GM23338 (cell line): ENCODE data around the gene BSCL2. TPM values are rescaled to one million over a fixed set of nuclear protein-coding genes. Genes with fewer than 3 reads are reported as not detected.

Source experiments
- ATAC-seq: fragments of 200-7000 bp; cut with Tn5 transposase; 3 replicates; pipeline ENCODE4 v1.9.1; 2020
- DNase-seq: peaks from one replicate; pipeline ENCODE4 v3.0.0-alpha.2; 2015; ENCODE audit warnings: low spot score
- H2AFZ ChIP-seq: fragments of 200-600 bp; sonication (generic); 2 replicates; pipeline ENCODE4 v1.8.0; 2016; ENCODE audit warnings: antibody characterized with exemption, mild to moderate bottlenecking, moderate library complexity
- H3F3A ChIP-seq: fragments of 200-600 bp; sonication (generic); replicated peaks from 2 replicates; pipeline ENCODE4 v1.8.0; 2017; ENCODE audit warnings: antibody characterized with exemption, mixed run types, low read depth
- H3K27ac ChIP-seq: fragments of 200-600 bp; sonication (generic); 2 replicates; pipeline ENCODE4 v1.6.1; 2016; ENCODE audit warnings: low read depth
- H3K27me3 ChIP-seq: fragments of 200-600 bp; sonication (generic); 2 replicates; pipeline ENCODE4 v1.8.0; 2016; ENCODE audit warnings: mild to moderate bottlenecking, mixed run types, moderate library complexity; ENCODE audit not compliant: insufficient read depth
- H3K36me3 ChIP-seq: fragments of 200-600 bp; sonication (generic); 2 replicates; pipeline ENCODE4 v1.8.0; 2016; ENCODE audit warnings: mild to moderate bottlenecking; ENCODE audit not compliant: insufficient read depth
- H3K4me1 ChIP-seq: fragments of 200-600 bp; sonication (generic); 2 replicates; pipeline ENCODE4 v1.8.0; 2016; ENCODE audit warnings: mild to moderate bottlenecking, moderate library complexity; ENCODE audit not compliant: insufficient read depth
- H3K4me2 ChIP-seq: fragments of 200-600 bp; sonication (generic); 2 replicates; pipeline ENCODE4 v1.7.1; 2017; ENCODE audit warnings: mixed run types
- H3K4me3 ChIP-seq: fragments of 200-600 bp; sonication (generic); 2 replicates; pipeline ENCODE4 v1.6.1; 2016; ENCODE audit warnings: mixed run types
- H3K79me2 ChIP-seq: fragments of 200-600 bp; sonication (generic); replicated peaks from 2 replicates; pipeline ENCODE4 v1.8.0; 2017; ENCODE audit warnings: mild to moderate bottlenecking; ENCODE audit not compliant: insufficient read depth
- H3K9me2 ChIP-seq: fragments of 200-600 bp; sonication (generic); 2 replicates; pipeline ENCODE4 v1.8.0; 2017; ENCODE audit not compliant: insufficient read depth
- H4K20me1 ChIP-seq: fragments of 200-600 bp; sonication (generic); replicated peaks from 2 replicates; pipeline ENCODE4 v1.8.0; 2017; ENCODE audit warnings: mild to moderate bottlenecking; ENCODE audit not compliant: insufficient read depth
- H3K27ac Mint-ChIP-seq: 2 replicates; pipeline ENCODE4 v1.8.0; 2020; ENCODE audit warnings: inconsistent platforms, mild to moderate bottlenecking, moderate library complexity, mixed read lengths
- H3K27me3 Mint-ChIP-seq: 3 replicates; pipeline ENCODE4 v1.8.0; 2022; ENCODE audit warnings: low read depth, mild to moderate bottlenecking, moderate library complexity, mixed read lengths, inconsistent platforms; ENCODE audit not compliant: insufficient read depth, poor library complexity
- H3K36me3 Mint-ChIP-seq: 3 replicates; pipeline ENCODE4 v1.8.0; 2021; ENCODE audit warnings: low read depth, mild to moderate bottlenecking, inconsistent platforms, moderate library complexity, mixed read lengths
- H3K4me1 Mint-ChIP-seq: 3 replicates; pipeline ENCODE4 v1.8.0; 2020; ENCODE audit warnings: mild to moderate bottlenecking, inconsistent platforms, mixed read lengths
- H3K4me3 Mint-ChIP-seq: 3 replicates; pipeline ENCODE4 v1.8.0; 2021; ENCODE audit warnings: moderate library complexity, mild to moderate bottlenecking, inconsistent platforms, mixed read lengths
- H3K9me3 Mint-ChIP-seq: 3 replicates; pipeline ENCODE4 v1.8.0; 2020; ENCODE audit warnings: moderate library complexity, mild to moderate bottlenecking, inconsistent platforms, mixed read lengths
- CREB1 ChIP-seq: fragments of 250-450 bp; sonication (Bioruptor Pico); IDR thresholded peaks from 2 replicates; pipeline ENCODE4 v1.5.0; 2020; ENCODE audit warnings: low read depth, mild to moderate bottlenecking, moderate library complexity
- EZH2 ChIP-seq: fragments of 200-600 bp; sonication (generic); IDR thresholded peaks from one replicate; pipeline ENCODE4 v1.8.0; 2017; ENCODE audit warnings: antibody characterized with exemption, mild to moderate bottlenecking, low read depth; ENCODE audit not compliant: unreplicated experiment
- EZH2phosphoT487 ChIP-seq: fragments of 200-600 bp; sonication (generic); IDR thresholded peaks from one replicate; pipeline ENCODE4 v1.8.1; 2018; ENCODE audit warnings: antibody characterized with exemption; ENCODE audit not compliant: unreplicated experiment
- JUNB ChIP-seq: IDR thresholded peaks from one replicate; pipeline ENCODE4 v1.6.1; 2016; ENCODE audit warnings: antibody characterized with exemption; ENCODE audit not compliant: unreplicated experiment
- NANOG ChIP-seq: IDR thresholded peaks from 2 replicates; pipeline ENCODE4 v1.6.1; 2016; ENCODE audit warnings: antibody characterized with exemption, borderline replicate concordance
- POLR2AphosphoS5 ChIP-seq: IDR thresholded peaks from 2 replicates; pipeline ENCODE4 v1.6.1; 2016; ENCODE audit warnings: antibody characterized with exemption, low read depth
- STAT1 ChIP-seq: IDR thresholded peaks from one replicate; pipeline ENCODE4 v1.6.1; 2016; ENCODE audit warnings: antibody characterized with exemption; ENCODE audit not compliant: unreplicated experiment
- ZNF114 ChIP-seq: fragments of 250-450 bp; sonication (Bioruptor Pico); IDR thresholded peaks from 2 replicates; pipeline ENCODE4 v1.5.0; 2020; ENCODE audit warnings: mild to moderate bottlenecking, moderate library complexity
- ZNF331 ChIP-seq: fragments of 250-450 bp; sonication (Bioruptor Pico); IDR thresholded peaks from 2 replicates; pipeline ENCODE4 v1.5.0; 2020; ENCODE audit warnings: low read depth, mild to moderate bottlenecking, moderate library complexity
- polyA plus RNA-seq: library from polyadenylated mRNA; unstranded; fragments of >200 nt; fragmentation: Nextera tagmentation; extraction: Ambion mirVana; gene quantifications from 2 replicates; pipeline ENCODE4 v1.2.1, GENCODE V29; 2016
- total RNA-seq: library from RNA; depleted of rRNA; stranded (reverse); fragments of >200 nt; shearing (Covaris generic); gene quantifications from 2 replicates; pipeline ENCODE4 v1.2.3, GENCODE V29; 2014
- TF ChIP-seq, protein P1 (sequence below): fragments of 250-450 bp; sonication (Bioruptor Pico); IDR thresholded peaks from 2 replicates; pipeline ENCODE4 v1.5.0; 2020; ENCODE audit warnings: mild to moderate bottlenecking, moderate library complexity
- TF ChIP-seq, protein P2 (sequence below): IDR thresholded peaks from one replicate; pipeline ENCODE4 v1.6.1; 2018; ENCODE audit warnings: antibody characterized with exemption; ENCODE audit not compliant: unreplicated experiment
- TF ChIP-seq, protein P3 (sequence below), 2 experiments: fragments of 200-600 bp in 1 of 2; sonication (generic) in 1 of 2; conservative IDR thresholded peaks; 2 replicates each; pipeline versions ENCODE4 v1.5.1 to v1.6.1; 2016 to 2017; ENCODE audit warnings: antibody characterized with exemption in 2 of 2, low read depth in 2 of 2, mild to moderate bottlenecking in 2 of 2, moderate library complexity in 1 of 2
- TF ChIP-seq, protein P4 (sequence below): IDR thresholded peaks from 2 replicates; pipeline ENCODE4 v1.6.1; 2016; ENCODE audit warnings: antibody characterized with exemption

BSCL2 gene
- total and polyA plus RNA-seq, 2 experiments from 2014 or later, result 60.2 to 81.7 TPM

DNA sequence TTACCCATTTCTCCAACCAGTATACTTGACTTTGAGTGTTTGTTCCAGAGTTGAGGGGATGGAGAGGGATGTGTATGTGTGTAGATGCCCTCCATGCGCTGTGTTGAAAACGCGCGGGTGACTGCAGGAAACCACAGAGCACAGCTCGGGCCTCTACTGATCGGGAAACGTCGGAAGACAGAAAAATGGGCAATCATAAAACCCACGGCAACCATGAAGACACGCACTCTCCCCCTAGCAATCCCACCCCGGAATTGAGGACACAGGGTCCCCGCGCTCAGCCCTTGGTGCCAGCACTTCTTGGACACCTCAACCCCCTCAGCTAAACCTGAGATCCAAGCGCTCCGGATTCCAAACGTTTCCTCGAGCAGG is 36.0 kb downstream of the BSCL2 start:
- Histone ChIP-seq H3F3A (peaks cover 46% of the 10 kb centered on the region), H3K4me3 (peak overlapping the region; percentile 98), H3K79me2 (peaks cover 37% of the 10 kb centered on the region), H3K36me3 (peaks cover 7% of the 10 kb centered on the region), H3K4me2 (peak overlapping the region; percentile 93), H3K4me1 (peaks cover 30% of the 10 kb centered on the region), H4K20me1 (peaks cover 15% of the 10 kb centered on the region), H3K27me3 (no peaks in the 10 kb centered on the region), H3K9me2 (no peaks in the 10 kb centered on the region), H2AFZ (peak overlapping the region; percentile 98), H3K27ac (peak overlapping the region; percentile 92)
- H3K9me3 Mint-ChIP-seq, result no peaks in the 10 kb centered on the region; the same call in 1 of the 3 replicates
- H3K4me1 Mint-ChIP-seq, result peaks cover 16% of the 10 kb centered on the region
- H3K4me3 Mint-ChIP-seq, result peak overlapping the region; percentile 90
- H3K27ac Mint-ChIP-seq, result peak overlapping the region; percentile 98
- DNase-seq (no peak), ATAC-seq (peak; percentile 5)
- H3K27me3 Mint-ChIP-seq, result peaks cover 17% of the 10 kb centered on the region
- H3K36me3 Mint-ChIP-seq, result peaks cover 53% of the 10 kb centered on the region
- TF ChIP-seq CREB1 (CRISPR knock-in tag), result no peak
- TF ChIP-seq ZNF114 (CRISPR knock-in tag), result no peak
- TF ChIP-seq, protein P1, sequence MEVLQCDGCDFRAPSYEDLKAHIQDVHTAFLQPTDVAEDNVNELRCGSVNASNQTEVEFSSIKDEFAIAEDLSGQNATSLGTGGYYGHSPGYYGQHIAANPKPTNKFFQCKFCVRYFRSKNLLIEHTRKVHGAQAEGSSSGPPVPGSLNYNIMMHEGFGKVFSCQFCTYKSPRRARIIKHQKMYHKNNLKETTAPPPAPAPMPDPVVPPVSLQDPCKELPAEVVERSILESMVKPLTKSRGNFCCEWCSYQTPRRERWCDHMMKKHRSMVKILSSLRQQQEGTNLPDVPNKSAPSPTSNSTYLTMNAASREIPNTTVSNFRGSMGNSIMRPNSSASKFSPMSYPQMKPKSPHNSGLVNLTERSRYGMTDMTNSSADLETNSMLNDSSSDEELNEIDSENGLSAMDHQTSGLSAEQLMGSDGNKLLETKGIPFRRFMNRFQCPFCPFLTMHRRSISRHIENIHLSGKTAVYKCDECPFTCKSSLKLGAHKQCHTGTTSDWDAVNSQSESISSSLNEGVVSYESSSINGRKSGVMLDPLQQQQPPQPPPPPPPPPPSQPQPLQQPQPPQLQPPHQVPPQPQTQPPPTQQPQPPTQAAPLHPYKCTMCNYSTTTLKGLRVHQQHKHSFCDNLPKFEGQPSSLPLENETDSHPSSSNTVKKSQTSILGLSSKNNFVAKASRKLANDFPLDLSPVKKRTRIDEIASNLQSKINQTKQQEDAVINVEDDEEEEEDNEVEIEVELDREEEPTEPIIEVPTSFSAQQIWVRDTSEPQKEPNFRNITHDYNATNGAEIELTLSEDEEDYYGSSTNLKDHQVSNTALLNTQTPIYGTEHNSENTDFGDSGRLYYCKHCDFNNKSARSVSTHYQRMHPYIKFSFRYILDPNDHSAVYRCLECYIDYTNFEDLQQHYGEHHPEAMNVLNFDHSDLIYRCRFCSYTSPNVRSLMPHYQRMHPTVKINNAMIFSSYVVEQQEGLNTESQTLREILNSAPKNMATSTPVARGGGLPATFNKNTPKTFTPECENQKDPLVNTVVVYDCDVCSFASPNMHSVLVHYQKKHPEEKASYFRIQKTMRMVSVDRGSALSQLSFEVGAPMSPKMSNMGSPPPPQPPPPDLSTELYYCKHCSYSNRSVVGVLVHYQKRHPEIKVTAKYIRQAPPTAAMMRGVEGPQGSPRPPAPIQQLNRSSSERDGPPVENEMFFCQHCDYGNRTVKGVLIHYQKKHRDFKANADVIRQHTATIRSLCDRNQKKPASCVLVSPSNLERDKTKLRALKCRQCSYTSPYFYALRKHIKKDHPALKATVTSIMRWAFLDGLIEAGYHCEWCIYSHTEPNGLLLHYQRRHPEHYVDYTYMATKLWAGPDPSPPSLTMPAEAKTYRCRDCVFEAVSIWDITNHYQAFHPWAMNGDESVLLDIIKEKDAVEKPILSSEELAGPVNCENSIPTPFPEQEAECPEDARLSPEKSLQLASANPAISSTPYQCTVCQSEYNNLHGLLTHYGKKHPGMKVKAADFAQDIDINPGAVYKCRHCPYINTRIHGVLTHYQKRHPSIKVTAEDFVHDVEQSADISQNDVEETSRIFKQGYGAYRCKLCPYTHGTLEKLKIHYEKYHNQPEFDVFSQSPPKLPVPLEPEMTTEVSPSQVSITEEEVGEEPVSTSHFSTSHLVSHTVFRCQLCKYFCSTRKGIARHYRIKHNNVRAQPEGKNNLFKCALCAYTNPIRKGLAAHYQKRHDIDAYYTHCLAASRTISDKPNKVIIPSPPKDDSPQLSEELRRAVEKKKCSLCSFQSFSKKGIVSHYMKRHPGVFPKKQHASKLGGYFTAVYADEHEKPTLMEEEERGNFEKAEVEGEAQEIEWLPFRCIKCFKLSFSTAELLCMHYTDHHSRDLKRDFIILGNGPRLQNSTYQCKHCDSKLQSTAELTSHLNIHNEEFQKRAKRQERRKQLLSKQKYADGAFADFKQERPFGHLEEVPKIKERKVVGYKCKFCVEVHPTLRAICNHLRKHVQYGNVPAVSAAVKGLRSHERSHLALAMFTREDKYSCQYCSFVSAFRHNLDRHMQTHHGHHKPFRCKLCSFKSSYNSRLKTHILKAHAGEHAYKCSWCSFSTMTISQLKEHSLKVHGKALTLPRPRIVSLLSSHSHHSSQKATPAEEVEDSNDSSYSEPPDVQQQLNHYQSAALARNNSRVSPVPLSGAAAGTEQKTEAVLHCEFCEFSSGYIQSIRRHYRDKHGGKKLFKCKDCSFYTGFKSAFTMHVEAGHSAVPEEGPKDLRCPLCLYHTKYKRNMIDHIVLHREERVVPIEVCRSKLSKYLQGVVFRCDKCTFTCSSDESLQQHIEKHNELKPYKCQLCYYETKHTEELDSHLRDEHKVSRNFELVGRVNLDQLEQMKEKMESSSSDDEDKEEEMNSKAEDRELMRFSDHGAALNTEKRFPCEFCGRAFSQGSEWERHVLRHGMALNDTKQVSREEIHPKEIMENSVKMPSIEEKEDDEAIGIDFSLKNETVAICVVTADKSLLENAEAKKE (CRISPR knock-in tag), result no peak
- no peak for TF ChIP-seq POLR2AphosphoS5
- TF ChIP-seq JUNB, result no peak
- TF ChIP-seq, protein P2, sequence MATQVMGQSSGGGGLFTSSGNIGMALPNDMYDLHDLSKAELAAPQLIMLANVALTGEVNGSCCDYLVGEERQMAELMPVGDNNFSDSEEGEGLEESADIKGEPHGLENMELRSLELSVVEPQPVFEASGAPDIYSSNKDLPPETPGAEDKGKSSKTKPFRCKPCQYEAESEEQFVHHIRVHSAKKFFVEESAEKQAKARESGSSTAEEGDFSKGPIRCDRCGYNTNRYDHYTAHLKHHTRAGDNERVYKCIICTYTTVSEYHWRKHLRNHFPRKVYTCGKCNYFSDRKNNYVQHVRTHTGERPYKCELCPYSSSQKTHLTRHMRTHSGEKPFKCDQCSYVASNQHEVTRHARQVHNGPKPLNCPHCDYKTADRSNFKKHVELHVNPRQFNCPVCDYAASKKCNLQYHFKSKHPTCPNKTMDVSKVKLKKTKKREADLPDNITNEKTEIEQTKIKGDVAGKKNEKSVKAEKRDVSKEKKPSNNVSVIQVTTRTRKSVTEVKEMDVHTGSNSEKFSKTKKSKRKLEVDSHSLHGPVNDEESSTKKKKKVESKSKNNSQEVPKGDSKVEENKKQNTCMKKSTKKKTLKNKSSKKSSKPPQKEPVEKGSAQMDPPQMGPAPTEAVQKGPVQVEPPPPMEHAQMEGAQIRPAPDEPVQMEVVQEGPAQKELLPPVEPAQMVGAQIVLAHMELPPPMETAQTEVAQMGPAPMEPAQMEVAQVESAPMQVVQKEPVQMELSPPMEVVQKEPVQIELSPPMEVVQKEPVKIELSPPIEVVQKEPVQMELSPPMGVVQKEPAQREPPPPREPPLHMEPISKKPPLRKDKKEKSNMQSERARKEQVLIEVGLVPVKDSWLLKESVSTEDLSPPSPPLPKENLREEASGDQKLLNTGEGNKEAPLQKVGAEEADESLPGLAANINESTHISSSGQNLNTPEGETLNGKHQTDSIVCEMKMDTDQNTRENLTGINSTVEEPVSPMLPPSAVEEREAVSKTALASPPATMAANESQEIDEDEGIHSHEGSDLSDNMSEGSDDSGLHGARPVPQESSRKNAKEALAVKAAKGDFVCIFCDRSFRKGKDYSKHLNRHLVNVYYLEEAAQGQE, result no peak
- TF ChIP-seq EZH2, result no peak
- no peak for TF ChIP-seq NANOG
- TF ChIP-seq ZNF331 (CRISPR knock-in tag), result no peak
- TF ChIP-seq STAT1, result no peak
- no peak for TF ChIP-seq EZH2phosphoT487
- TF ChIP-seq, protein P3, sequence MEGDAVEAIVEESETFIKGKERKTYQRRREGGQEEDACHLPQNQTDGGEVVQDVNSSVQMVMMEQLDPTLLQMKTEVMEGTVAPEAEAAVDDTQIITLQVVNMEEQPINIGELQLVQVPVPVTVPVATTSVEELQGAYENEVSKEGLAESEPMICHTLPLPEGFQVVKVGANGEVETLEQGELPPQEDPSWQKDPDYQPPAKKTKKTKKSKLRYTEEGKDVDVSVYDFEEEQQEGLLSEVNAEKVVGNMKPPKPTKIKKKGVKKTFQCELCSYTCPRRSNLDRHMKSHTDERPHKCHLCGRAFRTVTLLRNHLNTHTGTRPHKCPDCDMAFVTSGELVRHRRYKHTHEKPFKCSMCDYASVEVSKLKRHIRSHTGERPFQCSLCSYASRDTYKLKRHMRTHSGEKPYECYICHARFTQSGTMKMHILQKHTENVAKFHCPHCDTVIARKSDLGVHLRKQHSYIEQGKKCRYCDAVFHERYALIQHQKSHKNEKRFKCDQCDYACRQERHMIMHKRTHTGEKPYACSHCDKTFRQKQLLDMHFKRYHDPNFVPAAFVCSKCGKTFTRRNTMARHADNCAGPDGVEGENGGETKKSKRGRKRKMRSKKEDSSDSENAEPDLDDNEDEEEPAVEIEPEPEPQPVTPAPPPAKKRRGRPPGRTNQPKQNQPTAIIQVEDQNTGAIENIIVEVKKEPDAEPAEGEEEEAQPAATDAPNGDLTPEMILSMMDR (conservative IDR thresholded peaks at IDR 0.05; ENCODE audit: low read depth in 2 of 2), result no peak
- TF ChIP-seq, protein P4, sequence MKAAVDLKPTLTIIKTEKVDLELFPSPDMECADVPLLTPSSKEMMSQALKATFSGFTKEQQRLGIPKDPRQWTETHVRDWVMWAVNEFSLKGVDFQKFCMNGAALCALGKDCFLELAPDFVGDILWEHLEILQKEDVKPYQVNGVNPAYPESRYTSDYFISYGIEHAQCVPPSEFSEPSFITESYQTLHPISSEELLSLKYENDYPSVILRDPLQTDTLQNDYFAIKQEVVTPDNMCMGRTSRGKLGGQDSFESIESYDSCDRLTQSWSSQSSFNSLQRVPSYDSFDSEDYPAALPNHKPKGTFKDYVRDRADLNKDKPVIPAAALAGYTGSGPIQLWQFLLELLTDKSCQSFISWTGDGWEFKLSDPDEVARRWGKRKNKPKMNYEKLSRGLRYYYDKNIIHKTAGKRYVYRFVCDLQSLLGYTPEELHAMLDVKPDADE, result no peak
